ENCODE measurements around the gene MTG1. TPM values are rescaled to one million over a fixed set of nuclear protein-coding genes. Genes with fewer than 3 reads are reported as not detected.

Gene MTG1
- total and polyA plus RNA-seq, 2 donors = 32.0 to 34.5 TPM

DNA sequence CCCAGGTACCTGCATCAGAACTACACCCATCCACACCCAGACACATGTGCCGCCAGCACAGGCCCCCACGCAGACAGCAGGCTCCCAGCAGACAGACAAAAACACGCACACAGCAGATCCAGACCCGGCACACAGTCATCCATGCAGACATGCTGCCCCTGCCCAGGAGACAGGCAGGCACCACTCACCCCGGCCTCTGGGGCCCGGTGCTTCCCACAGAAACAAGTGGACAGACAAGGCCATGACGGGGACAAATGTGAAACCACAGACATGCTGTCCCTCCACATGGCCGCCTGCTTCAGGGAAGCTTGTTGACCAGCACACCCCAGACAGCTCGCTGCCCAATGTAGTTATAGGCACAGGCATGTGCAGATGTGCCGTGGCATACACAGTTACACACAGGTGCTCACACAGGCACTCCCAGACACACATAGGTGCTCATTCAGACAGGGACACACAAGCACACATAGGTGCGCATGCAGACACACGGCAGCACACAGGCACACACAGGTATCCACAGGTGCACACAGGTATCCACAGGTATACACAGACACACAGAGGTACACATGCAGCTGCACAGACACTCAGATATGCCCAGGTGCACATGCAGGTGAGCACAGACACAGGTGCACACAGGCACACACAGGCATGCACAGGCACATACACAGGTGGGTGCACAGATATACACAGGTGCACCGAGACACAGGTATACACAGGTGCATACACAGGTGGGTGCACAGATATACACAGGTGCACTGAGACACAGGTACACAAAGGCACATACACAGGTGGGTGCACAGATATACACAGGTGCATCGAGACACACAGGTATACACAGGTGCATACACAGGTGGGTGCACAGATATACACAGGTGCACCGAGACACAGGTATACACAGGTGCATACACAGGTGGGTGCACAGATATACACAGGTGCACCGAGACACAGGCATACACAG lies 49.3 kb downstream of the MTG1 start:
- no peak for DNase-seq (ENCODE audit: extremely low spot score)
- Histone ChIP-seq H3K27ac (ENCODE audit: low read depth) (no peak overlapping the region), H3K4me1 (ENCODE audit: insufficient read depth) (no peaks in the 10 kb centered on the region), H3K4me3 (ENCODE audit: low read depth, low read length) (no peak overlapping the region), H3K36me3 (ENCODE audit: insufficient read depth) (no peaks in the 10 kb centered on the region)
- 89% methylated on average over 16 of the region's 16 CpGs for WGBS

DNA sequence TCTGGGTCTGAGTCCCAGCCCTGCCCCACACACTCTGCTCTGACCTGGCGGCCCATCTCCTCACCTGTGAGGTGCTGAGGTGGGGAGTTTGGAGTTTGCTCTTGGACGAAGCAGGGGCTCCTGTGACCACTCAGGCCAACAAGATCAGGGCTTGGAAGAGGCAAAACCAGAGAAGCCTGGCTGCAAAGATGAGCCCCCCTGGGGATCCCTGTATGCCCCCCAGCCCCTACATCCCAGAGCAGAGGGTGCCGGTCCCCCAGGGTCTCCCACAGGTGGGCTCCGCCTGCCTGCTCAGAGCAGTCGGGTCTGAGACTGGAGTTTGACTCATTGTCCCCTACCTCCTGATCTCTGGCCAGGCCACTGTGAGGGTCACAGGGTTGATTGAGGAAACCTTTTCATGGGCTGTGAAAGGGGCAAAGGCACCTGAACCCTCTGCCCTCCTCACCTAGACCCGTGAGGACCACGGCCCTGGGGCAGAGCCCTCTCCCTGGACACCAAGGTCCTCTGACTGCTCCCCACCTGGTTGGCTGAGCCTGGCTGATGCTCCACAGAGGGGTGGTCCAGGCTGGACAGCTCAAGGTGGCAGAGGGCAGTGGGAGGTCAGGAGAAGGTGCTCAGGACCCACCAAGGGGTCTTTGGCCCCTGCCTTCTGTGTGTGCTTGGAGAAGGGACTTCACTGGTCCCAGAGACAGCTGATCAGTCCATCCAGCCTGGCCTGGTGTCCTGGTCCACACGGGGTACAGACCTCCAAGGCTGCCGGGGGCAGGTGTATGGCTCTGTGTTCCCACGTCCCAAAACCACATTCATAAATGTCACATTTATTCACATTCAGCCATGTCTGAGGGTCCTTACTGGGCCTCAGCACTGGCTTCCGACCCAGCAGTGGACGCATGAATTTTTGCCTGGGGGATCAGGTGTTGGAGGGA lies 50.6 kb downstream of the MTG1 start:
- DNase-seq (ENCODE audit: extremely low spot score) = no peak
- H3K4me1 ChIP-seq (ENCODE audit: insufficient read depth) = no peaks in the 10 kb centered on the region
- H3K27ac ChIP-seq (ENCODE audit: low read depth) = no peak overlapping the region
- H3K4me3 ChIP-seq (ENCODE audit: low read depth, low read length) = no peak overlapping the region
- H3K36me3 ChIP-seq (ENCODE audit: insufficient read depth) = no peaks in the 10 kb centered on the region
- 90% methylated on average over 12 of the region's 12 CpGs for WGBS

DNA sequence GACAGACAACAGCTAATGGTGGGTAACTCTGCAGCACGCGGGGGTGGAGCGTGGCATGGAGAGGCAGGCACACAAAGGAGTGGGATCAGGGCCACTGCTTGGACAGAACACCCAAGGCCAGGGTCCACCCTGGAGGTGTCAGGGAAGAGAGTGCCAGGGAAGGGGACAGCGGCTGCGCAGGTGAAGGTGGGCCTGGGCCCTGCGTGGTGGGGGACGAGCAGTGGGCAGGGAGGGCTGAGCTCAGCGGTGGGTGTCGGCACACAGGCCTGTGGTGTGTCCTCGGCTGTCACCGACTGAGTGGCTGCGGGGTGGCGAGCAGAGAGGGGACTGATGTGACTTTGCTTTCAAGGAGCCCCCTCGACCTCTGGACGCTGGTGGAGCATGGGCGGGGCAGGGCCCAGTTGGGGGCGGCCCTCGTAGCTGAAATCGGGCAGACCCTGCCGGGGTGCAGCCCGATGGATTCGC lies 51.3 kb downstream of the MTG1 start:
- Histone ChIP-seq H3K4me1 (ENCODE audit: insufficient read depth) (no peaks in the 10 kb centered on the region), H3K4me3 (ENCODE audit: low read depth, low read length) (no peak overlapping the region), H3K36me3 (ENCODE audit: insufficient read depth) (no peaks in the 10 kb centered on the region), H3K27ac (ENCODE audit: low read depth) (no peak overlapping the region)
- 90% methylated on average over 22 of the region's 22 CpGs for whole genome bisulfite sequencing
- no peak for DNase-seq (ENCODE audit: extremely low spot score)

DNA sequence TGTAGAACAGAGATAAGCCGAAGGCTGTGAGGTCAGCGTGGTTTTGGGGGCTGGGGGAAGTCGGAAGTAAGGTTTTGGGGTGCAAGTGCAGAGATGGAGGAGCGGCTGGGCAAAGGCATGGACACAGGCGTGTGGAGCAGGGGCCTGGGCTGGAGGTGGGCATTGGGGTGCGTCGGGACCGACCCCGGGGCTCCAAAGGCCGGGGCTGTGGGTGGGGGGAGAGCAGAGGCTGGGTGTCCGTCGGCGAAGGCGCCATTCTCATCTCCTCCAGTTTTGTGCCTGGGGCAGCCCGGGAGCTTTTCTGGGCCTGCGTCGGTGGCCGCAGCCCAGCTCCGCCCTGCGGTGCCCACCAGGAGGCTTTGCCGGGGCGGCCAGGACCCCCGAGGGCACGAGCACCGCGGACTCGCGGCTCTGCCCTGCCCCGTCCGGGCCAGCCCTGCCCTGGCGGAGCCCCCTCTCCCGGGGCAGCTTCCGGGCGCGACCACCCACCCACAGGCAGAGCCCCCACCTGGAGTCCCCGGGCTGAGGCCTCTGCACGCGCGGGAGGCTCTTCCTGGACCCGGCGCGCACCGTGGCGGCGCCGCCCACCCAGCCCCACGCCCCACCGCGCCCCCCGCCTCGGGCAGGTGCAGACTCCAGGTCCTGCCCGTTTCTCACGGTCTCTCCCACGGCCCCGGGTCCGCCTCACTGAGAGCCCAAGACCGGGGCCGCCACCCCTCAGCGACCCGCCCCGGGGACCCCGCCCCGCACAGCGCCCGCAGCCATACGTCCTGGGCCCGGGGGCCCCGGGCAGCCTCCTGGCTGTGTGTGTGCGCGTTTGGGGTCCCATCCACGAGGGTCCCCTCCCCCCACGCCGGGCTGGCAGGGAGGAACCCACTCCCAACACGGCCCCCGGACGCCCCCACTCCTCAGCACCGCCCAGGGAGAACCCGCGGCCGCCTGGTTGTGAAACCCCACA lies 52.1 kb downstream of the MTG1 start:
- no peaks in the 10 kb centered on the region for H3K36me3 ChIP-seq (ENCODE audit: insufficient read depth)
- no peaks in the 10 kb centered on the region for H3K4me1 ChIP-seq (ENCODE audit: insufficient read depth)
- no peak overlapping the region for H3K27ac ChIP-seq (ENCODE audit: low read depth)
- DNase-seq (ENCODE audit: extremely low spot score) = no peak
- 53% methylated on average over 80 of the region's 80 CpGs for WGBS
- no peak overlapping the region for H3K4me3 ChIP-seq (ENCODE audit: low read depth, low read length)

DNA sequence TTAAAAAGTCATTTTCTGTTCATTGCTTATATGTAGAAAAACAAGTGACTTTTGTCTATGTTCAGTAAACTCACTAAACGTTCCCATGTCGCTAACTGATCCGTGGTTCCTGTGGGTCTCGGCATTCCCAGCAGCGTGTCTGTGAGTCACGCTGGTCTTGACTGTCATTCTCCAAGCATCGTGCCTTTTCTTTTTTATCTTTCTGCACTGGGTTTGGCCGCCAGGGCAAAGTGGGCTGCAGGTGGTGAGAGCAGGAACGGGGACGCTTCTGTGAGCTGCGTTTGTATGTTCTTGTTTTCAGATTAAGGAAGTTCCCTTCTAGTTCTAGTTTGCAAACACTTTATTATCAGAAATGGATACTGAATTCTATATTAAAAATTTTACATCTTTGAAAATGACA lies 53.0 kb downstream of the MTG1 start:
- no peak for DNase-seq (ENCODE audit: extremely low spot score)
- H3K36me3 ChIP-seq (ENCODE audit: insufficient read depth) = no peaks in the 10 kb centered on the region
- H3K27ac ChIP-seq (ENCODE audit: low read depth) = no peak overlapping the region
- no peak overlapping the region for H3K4me3 ChIP-seq (ENCODE audit: low read depth, low read length)
- H3K4me1 ChIP-seq (ENCODE audit: insufficient read depth) = no peaks in the 10 kb centered on the region
- 85% methylated on average over 11 of the region's 11 CpGs for WGBS

DNA sequence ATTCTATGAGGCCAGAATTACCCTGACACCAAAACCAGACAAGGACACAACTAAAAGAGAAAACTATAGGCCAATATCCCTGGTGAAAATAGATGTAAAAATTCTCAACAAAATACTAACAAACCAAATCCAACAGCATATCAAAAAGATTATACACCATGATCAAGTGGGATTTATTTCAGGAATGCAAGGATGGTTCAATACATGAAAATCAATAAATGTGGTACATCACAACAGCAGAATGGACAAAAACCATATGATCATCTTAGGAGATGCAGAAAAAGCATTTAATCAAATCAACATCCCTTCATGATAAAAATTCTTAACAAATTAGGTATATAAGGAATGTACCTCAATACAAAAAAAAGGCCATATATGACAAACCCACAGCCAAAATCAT lies 54.2 kb downstream of the MTG1 start:
- no peaks in the 10 kb centered on the region for H3K4me1 ChIP-seq (ENCODE audit: insufficient read depth)

DNA sequence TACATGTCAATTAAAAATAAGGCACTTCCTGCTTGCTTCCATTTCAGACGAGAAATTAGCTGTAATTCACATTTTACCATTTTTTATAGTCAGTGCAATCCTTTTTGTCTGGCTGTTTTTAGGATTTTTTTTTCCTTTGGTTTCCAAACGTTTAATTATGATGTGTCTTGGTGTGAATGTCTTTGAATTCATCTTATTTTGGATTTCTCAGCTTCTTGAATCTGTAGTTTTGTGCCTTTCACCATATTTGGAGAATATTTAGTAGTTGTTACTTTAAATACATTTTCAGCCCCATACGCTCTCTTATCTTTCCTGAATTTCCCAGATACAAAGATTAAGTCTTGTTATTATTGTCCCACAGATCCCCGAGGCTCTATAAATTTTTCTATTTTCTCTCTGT lies 57.4 kb downstream of the MTG1 start:
- no peaks in the 10 kb centered on the region for H3K36me3 ChIP-seq (ENCODE audit: insufficient read depth)
- H3K4me3 ChIP-seq (ENCODE audit: low read depth, low read length) = no peak overlapping the region
- H3K4me1 ChIP-seq (ENCODE audit: insufficient read depth) = no peaks in the 10 kb centered on the region
- 57% methylated on average over 4 of the region's 4 CpGs for WGBS
- no peak overlapping the region for H3K27ac ChIP-seq (ENCODE audit: low read depth)
- DNase-seq (ENCODE audit: extremely low spot score) = no peak

More for the DNA sequence above, 54.2 kb downstream of the MTG1 start:
- no peak for DNase-seq (ENCODE audit: extremely low spot score)
- Histone ChIP-seq H3K4me3 (ENCODE audit: low read depth, low read length) (no peak overlapping the region), H3K36me3 (ENCODE audit: insufficient read depth) (no peaks in the 10 kb centered on the region), H3K27ac (ENCODE audit: low read depth) (no peak overlapping the region)

DNA sequence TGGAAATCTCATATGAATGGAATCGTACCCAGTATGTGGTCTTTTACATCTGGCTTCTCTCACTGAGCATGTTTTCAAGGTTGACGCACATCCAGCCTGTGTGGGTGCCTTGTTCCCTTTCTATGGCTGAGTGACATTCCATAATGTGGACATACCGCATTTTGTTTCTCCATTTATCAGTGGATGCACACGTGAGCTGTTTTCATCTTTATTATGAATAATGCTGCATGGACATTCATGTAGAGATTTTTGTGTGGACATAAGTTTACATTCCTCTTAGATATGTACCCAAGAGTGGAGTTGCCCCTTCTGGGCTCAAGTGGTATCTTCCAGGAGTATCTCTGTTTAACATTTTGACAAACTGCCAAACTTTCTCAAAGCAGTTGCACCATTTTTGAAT lies 58.5 kb downstream of the MTG1 start:
- H3K36me3 ChIP-seq (ENCODE audit: insufficient read depth) = no peaks in the 10 kb centered on the region
- H3K4me3 ChIP-seq (ENCODE audit: low read depth, low read length) = no peak overlapping the region
- DNase-seq (ENCODE audit: extremely low spot score) = no peak
- no peaks in the 10 kb centered on the region for H3K4me1 ChIP-seq (ENCODE audit: insufficient read depth)
- H3K27ac ChIP-seq (ENCODE audit: low read depth) = no peak overlapping the region
- WGBS = 81% methylated on average over 4 of the region's 4 CpGs

DNA sequence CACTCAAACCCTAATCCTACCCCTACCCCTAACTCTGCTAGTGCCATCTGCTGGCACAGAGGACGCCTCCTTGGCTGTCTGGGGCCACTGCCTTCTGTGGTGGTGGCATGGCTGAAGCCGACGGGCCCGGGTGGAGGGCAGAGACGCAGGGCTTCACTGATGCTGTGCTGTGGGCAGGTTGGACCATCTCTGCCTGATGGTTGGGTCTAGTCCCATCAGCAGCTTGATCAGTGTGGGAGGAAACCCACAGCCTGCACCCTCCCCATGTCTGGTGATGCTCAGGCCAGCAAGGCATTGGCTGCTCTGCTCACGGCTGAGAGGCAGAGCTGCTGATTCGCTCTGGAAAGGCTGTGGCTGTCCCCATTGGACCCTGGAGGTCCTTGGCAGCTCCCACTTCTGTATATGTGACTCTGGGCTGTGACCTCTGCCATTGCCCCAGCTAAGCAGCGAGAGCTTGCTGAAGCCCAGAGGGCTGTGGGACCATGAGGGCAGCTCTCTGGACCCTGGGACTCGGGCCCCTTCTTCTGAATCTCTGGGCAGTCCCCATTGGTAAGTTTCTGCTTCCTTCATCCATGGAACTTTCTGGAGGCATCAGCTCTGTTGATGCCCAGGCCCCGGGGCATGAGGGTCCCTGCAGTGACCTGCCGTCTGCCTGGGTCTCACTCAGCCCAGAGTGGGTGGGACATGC lies 59.7 kb downstream of the MTG1 start, which contains the start of gene SCART1:
TSS of gene SCART1 (plus strand) at position 430 of the 688 bp plus-strand sequence. CDS start at position 483, 53 bp downstream.
- no peaks in the 10 kb centered on the region for H3K4me1 ChIP-seq (ENCODE audit: insufficient read depth)
- H3K36me3 ChIP-seq (ENCODE audit: insufficient read depth) = no peaks in the 10 kb centered on the region
- no peak within 1 kb of the TSS for H3K4me3 ChIP-seq (ENCODE audit: low read depth, low read length)
- no peak within 1 kb of the TSS for H3K27ac ChIP-seq (ENCODE audit: low read depth)
- 87% methylated on average over 11 of the region's 11 CpGs for WGBS
- no peak for DNase-seq (ENCODE audit: extremely low spot score)

DNA sequence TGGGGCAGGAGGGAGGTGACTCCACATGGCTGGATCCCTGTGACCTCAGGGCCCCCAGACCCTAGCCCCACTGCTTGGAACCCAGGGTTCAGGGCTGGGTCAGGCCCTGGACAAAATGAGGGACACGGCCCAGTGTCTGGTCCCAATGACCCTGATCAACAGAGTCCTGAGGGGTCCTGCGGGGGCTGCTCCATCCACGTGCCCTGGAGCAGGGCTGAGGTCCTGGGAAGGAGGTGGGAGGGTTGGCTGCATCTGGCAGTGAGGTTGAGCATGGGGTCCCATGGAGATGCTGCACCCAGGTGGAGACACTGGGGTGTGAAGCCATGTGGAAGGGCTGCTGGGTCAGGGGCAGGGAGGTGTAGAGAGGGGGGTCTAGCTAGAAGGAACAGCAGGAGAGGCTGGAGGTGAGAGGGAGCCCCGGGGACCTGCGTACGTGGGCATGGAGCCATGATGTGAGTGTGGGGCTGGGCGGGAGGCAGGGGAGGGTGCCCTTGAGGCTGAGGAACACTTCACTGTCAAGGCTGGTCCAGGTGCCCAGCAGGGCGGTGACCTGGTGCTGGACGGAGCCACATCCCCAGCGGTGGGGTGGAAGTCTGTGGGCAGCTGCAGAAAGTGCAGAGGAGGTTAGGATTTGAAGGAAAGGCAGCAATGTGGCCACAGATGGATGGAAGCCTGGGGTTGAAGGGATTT lies 60.4 kb downstream of the MTG1 start:
- H3K27ac ChIP-seq (ENCODE audit: low read depth) = no peak overlapping the region
- WGBS = 88% methylated on average over 10 of the region's 10 CpGs
- no peaks in the 10 kb centered on the region for H3K4me1 ChIP-seq (ENCODE audit: insufficient read depth)
- DNase-seq (ENCODE audit: extremely low spot score) = no peak
- H3K36me3 ChIP-seq (ENCODE audit: insufficient read depth) = no peaks in the 10 kb centered on the region
- no peak overlapping the region for H3K4me3 ChIP-seq (ENCODE audit: low read depth, low read length)

DNA sequence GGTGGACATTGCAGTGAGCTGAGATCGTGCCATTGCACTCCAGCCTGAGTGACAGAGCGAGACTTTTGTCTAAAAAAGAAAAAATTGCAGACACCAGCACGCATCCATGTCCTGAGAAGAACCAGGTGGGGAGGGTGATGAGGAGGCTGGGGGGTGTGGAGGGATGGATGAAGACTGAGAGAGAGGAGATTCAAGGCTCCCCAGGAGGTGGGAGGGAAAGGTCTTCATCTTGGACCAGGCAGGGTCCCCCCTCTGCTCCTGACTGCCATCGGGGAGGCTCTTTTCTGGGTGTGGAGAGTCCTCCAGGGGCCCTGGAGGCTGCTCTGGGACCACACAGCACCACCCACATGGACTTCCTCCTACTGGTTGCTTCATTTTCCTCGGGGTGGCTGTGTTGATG lies 61.2 kb downstream of the MTG1 start:
- whole genome bisulfite sequencing = 79% methylated on average over 5 of the region's 5 CpGs
- H3K36me3 ChIP-seq (ENCODE audit: insufficient read depth) = no peaks in the 10 kb centered on the region
- H3K4me3 ChIP-seq (ENCODE audit: low read depth, low read length) = no peak overlapping the region
- H3K4me1 ChIP-seq (ENCODE audit: insufficient read depth) = no peaks in the 10 kb centered on the region
- no peak for DNase-seq (ENCODE audit: extremely low spot score)
- H3K27ac ChIP-seq (ENCODE audit: low read depth) = no peak overlapping the region

DNA sequence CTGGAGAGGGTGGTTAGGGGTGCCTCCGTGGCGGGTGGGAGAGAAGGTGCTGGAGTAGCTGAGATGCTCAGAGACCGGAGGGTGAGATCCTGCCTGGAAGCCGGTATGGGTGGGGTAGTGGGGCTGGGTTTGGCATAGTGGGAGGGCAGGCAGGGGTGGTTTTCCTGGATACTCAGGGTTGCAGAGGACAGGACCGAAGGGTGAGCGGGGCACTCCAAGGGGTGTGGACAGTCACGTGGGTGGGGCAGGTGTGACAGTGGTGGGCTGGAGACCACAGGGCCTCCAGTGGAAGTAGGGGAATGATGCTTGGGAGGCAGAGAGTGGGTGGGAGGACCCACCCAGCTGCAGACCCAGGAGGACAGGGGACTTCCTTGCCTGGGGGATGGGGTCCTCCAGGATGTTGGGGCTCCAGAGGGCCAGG lies 61.7 kb downstream of the MTG1 start:
- 91% methylated on average over 7 of the region's 7 CpGs for WGBS
- Histone ChIP-seq H3K4me1 (ENCODE audit: insufficient read depth) (no peaks in the 10 kb centered on the region), H3K27ac (ENCODE audit: low read depth) (no peak overlapping the region), H3K36me3 (ENCODE audit: insufficient read depth) (no peaks in the 10 kb centered on the region), H3K4me3 (ENCODE audit: low read depth, low read length) (no peak overlapping the region)
- DNase-seq (ENCODE audit: extremely low spot score) = no peak

Data from urinary bladder (tissue), 4 donors.